ENCODE results near the gene DMD.

DNA sequence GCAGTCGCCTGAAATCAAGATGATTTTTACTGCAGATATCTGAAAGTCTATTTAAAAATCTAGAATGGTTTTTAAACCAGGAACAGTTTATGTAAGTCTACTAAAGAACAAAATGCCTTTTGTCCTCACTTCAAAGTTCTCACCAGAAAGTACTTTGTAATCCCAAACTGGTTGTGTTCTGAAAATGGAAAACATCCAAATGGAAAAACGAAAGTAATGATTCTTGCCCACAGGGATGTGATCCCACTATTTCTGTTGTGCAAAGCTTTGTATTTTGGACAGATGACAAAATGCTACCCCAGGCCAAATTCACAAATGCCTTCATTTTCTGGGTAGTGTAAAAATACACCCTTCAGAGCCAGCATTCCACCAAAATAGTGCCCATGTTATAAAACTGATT is 1874.0 kb downstream of the DMD start:
- TF ChIP-seq, protein P1, sequence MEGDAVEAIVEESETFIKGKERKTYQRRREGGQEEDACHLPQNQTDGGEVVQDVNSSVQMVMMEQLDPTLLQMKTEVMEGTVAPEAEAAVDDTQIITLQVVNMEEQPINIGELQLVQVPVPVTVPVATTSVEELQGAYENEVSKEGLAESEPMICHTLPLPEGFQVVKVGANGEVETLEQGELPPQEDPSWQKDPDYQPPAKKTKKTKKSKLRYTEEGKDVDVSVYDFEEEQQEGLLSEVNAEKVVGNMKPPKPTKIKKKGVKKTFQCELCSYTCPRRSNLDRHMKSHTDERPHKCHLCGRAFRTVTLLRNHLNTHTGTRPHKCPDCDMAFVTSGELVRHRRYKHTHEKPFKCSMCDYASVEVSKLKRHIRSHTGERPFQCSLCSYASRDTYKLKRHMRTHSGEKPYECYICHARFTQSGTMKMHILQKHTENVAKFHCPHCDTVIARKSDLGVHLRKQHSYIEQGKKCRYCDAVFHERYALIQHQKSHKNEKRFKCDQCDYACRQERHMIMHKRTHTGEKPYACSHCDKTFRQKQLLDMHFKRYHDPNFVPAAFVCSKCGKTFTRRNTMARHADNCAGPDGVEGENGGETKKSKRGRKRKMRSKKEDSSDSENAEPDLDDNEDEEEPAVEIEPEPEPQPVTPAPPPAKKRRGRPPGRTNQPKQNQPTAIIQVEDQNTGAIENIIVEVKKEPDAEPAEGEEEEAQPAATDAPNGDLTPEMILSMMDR (IDR thresholded peaks at IDR 0.05) = no peak
- TF ChIP-seq POLR2A (IDR thresholded peaks at IDR 0.05) (no peak), EP300 (IDR thresholded peaks at IDR 0.05) (no peak)

Measured in ovary (tissue), 3 donors.